ENCODE results near the gene GUCA1A. TPM values are rescaled to one million over a fixed set of nuclear protein-coding genes. Genes with fewer than 3 reads are reported as not detected.
A peak's percentile ranks its signal among the peaks of the same experiment; 100 is the strongest.

The GUCA1A gene
- total RNA-seq, 4 donors from 2014 or later: not detected

DNA sequence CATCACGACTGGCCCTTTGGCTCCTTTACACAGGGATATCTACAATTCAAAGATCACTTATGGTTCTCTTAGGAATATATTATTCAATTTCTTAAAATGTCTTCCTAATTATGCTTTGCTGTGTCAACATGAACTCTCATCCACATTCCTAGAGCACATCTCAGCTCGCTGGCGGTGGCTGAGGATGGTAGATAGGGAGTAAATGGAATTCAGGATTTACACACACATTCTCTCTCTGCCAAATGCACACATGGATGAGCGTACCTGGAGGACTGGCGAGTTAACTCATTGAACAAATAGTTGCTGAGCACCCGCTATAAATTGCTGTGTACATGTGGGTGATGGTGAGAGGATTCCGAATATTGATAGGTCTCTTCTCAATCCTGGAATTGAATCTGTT is 49.3 kb downstream of the GUCA1A start:
- no peaks in the 10 kb centered on the region for H3K9me3 ChIP-seq
- H3K27ac ChIP-seq: no peak overlapping the region
- in situ Hi-C loops (cut with MboI; ENCODE audit: low pct_ligation_motif_present in 1 of 4, low pct_unique_long_range_greater_than_20kb in 1 of 4, low sequenced_read_pairs in 3 of 4) (loop anchor here in 2 of 4 donors (25.0 kb wide), 2 partner anchors 285 to 310 kb away; partner anchors contain the start of genes BYSL (in 1 of the 2), CCND3 (in 1 of the 2) and MED20 (in 1 of the 2)), intact Hi-C loops (cut with DNase I; ENCODE audit: low total_unique reads) (no loop called here)
- no peaks in the 10 kb centered on the region for H3K36me3 ChIP-seq
- 83 to 90% methylated on average over 4 to 7 of the region's 7 CpGs for WGBS, 2 donors (ENCODE audit: low coverage in 1 of 2)
- no peak for TF ChIP-seq POLR2A (IDR thresholded peaks at IDR 0.05)
- no peak for TF ChIP-seq EP300 (IDR thresholded peaks at IDR 0.05; ENCODE audit: low read depth)
- TF ChIP-seq, protein P1, sequence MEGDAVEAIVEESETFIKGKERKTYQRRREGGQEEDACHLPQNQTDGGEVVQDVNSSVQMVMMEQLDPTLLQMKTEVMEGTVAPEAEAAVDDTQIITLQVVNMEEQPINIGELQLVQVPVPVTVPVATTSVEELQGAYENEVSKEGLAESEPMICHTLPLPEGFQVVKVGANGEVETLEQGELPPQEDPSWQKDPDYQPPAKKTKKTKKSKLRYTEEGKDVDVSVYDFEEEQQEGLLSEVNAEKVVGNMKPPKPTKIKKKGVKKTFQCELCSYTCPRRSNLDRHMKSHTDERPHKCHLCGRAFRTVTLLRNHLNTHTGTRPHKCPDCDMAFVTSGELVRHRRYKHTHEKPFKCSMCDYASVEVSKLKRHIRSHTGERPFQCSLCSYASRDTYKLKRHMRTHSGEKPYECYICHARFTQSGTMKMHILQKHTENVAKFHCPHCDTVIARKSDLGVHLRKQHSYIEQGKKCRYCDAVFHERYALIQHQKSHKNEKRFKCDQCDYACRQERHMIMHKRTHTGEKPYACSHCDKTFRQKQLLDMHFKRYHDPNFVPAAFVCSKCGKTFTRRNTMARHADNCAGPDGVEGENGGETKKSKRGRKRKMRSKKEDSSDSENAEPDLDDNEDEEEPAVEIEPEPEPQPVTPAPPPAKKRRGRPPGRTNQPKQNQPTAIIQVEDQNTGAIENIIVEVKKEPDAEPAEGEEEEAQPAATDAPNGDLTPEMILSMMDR (IDR thresholded peaks at IDR 0.05): no peak
- no peak for TF ChIP-seq POLR2AphosphoS5 (IDR thresholded peaks at IDR 0.05)
- DNase-seq: no peak
- no peak overlapping the region for H3K4me3 ChIP-seq
- peaks cover 0 to 38% (median 17%) of the 10 kb centered on the region in 4 donors for H3K4me1 ChIP-seq
- no peaks in the 10 kb centered on the region for H3K27me3 ChIP-seq

DNA sequence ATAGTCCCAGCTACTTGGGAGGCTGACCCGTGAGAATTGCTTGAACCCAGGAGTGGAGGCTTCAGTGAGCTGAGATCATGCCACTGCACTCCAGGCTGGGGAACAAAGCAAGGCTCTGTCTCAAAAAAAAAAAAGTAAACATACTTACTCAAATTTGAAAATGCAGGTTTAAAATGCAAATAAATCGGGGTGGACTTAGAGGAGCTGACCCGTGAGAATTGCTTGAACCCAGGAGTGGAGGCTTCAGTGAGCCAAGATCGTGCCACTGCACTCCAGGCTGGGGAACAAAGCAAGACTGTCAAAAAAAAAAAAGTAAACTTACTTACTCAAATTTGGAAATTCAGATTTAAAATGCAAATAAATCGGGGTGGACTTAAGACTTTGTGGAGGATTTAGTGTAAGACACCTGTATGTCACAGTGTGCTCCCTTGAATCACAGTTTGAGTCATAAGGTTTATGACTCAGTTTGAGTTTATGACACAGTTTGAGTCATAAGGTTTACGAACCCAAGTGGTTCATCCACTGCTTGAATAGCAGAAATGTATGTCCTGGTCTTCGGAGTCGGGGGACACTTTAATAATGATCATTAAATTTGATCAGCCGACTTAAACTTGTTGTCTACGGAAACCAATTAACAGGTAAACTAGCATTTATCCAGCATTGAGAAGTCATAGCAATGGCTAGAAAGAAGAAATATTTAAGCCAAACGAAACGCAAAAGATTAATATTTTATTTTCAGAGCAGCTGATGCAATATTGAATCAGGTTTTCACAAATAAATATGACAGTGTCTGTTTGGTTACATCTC is 51.3 kb downstream of the GUCA1A start:
- H3K9me3 ChIP-seq: no peaks in the 10 kb centered on the region
- in situ Hi-C loops (cut with MboI; ENCODE audit: low pct_ligation_motif_present in 1 of 4, low pct_unique_long_range_greater_than_20kb in 1 of 4, low sequenced_read_pairs in 3 of 4): loop anchor here in 2 of 4 donors (25.0 kb wide), 2 partner anchors 287 to 312 kb away; partner anchors contain the start of genes BYSL (in 1 of the 2), CCND3 (in 1 of the 2) and MED20 (in 1 of the 2)
- peak overlapping the region; percentile 35 to 74 (median 52) for H3K27ac ChIP-seq
- H3K4me1 ChIP-seq: peaks cover 0 to 38% (median 23%) of the 10 kb centered on the region in 4 donors
- WGBS, 2 donors (ENCODE audit: low coverage in 1 of 2): 43 to 47% methylated on average over 12 of the region's 12 CpGs
- H3K36me3 ChIP-seq: no peaks in the 10 kb centered on the region
- peak in 2 of 3 donors; percentile 46 to 68 for TF ChIP-seq POLR2AphosphoS5 (IDR thresholded peaks at IDR 0.05)
- TF ChIP-seq POLR2A (IDR thresholded peaks at IDR 0.05): no peak
- no peak for DNase-seq
- no peak overlapping the region for H3K4me3 ChIP-seq
- no peaks in the 10 kb centered on the region for H3K27me3 ChIP-seq
- intact Hi-C loops (cut with DNase I; ENCODE audit: low total_unique reads): no loop called here

DNA sequence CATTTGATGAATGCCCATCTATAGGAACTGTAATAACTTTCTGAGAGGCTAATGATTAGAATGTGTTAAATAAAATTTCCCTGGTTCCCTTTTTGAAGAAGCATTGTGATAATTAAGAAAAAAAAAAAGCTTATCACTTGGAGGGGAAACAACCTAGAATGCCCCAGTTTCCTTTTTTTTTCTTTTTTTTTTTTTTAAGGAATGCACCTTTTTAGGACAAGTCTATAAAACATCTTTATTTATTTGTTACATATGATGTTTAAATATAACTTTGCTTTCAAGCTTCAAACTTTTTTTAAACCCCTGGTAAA is 51.8 kb downstream of the GUCA1A start:
- DNase-seq: no peak
- in situ Hi-C loops (cut with MboI; ENCODE audit: low pct_ligation_motif_present in 1 of 4, low pct_unique_long_range_greater_than_20kb in 1 of 4, low sequenced_read_pairs in 3 of 4) (no loop called here), intact Hi-C loops (cut with DNase I; ENCODE audit: low total_unique reads) (no loop called here)
- H3K4me1 ChIP-seq: peaks cover 0 to 38% (median 23%) of the 10 kb centered on the region in 4 donors
- H3K4me3 ChIP-seq: no peak overlapping the region
- TF ChIP-seq POLR2A (IDR thresholded peaks at IDR 0.05) (no peak), POLR2AphosphoS5 (IDR thresholded peaks at IDR 0.05) (no peak), EP300 (IDR thresholded peaks at IDR 0.05; ENCODE audit: low read depth) (no peak)
- TF ChIP-seq, protein P1 (IDR thresholded peaks at IDR 0.05): no peak
- no peaks in the 10 kb centered on the region for H3K27me3 ChIP-seq
- no peaks in the 10 kb centered on the region for H3K36me3 ChIP-seq
- H3K27ac ChIP-seq: peak overlapping the region in 2 of 4 donors; percentile 74 to 75
- no peaks in the 10 kb centered on the region for H3K9me3 ChIP-seq

DNA sequence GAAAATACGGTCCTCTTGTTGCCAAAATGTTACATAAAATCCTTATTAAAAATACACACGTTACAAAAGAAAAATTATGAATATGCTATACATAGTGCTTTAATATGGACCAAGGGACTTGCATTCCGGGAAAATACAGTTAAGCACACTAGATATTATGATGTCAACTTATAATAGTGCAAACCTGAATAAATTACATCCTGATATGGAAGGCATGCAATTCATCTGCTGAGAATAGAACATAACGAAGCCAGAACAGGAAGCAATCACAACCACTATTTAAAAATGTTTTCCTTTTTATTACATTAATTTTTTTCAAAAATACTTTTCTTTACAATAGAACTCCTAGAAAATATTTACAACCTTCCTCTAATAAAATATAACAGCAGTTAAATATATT is 52.3 kb downstream of the GUCA1A start:
- no peaks in the 10 kb centered on the region for H3K9me3 ChIP-seq
- no peak overlapping the region for H3K4me3 ChIP-seq
- H3K27ac ChIP-seq: peak overlapping the region; percentile 74 to 80 (median 78)
- 58% methylated on average over 4 of the region's 4 CpGs; no CpG with 5 or more reads in 1 of the 2 donors for WGBS, 2 donors (ENCODE audit: low coverage in 1 of 2)
- in situ Hi-C loops (cut with MboI; ENCODE audit: low pct_ligation_motif_present in 1 of 4, low pct_unique_long_range_greater_than_20kb in 1 of 4, low sequenced_read_pairs in 3 of 4): no loop called here
- intact Hi-C loops (cut with DNase I; ENCODE audit: low total_unique reads): no loop called here
- H3K36me3 ChIP-seq: no peaks in the 10 kb centered on the region
- no peaks in the 10 kb centered on the region for H3K27me3 ChIP-seq
- DNase-seq: no peak
- peaks cover 0 to 38% (median 23%) of the 10 kb centered on the region in 4 donors for H3K4me1 ChIP-seq
- TF ChIP-seq, protein P1 (IDR thresholded peaks at IDR 0.05): no peak
- TF ChIP-seq EP300 (IDR thresholded peaks at IDR 0.05; ENCODE audit: low read depth): no peak
- TF ChIP-seq POLR2A (IDR thresholded peaks at IDR 0.05): no peak
- no peak for TF ChIP-seq POLR2AphosphoS5 (IDR thresholded peaks at IDR 0.05)

Data from transverse colon (tissue), 4 donors.